ENCODE measurements around the gene MRPS33.
"Not testable (repeated sequence)": the region's sequence is repeated elsewhere in the genome, so short reads cannot be mapped to it uniquely, and the experiment has no call there.

The MRPS33 gene

DNA sequence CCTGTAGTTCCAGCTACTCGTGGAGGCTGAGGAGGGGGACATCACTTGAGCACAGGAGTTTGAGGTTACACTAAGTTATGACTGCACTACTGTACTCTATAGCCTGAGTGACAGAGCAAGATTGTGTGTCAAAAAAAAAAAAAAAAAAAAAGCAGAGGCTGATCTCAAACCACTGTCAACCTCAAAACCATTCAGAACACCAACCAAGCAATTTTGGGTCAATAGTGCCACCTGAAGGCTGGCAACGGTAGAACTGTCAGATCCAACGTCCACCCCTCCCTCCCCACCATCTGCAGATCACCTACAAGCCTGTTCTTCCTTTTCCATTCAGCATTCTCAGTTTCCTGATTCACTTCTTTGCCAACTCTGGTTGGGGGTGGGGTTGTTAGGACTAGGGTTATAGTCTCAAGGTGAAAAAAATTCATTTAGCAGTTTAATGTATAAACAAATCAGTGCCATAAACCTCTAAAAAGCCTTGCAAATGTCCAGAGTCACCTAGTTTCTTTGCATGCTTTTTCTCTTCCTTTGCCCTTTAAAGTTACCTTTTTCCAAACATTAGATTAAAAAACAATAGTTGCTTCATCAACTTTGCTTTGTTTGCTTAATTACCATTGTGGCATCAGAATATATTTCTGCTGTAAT, 2.6 kb downstream of the MRPS33 start:
- no peak for DNase-seq (ENCODE audit: low spot score)

DNA sequence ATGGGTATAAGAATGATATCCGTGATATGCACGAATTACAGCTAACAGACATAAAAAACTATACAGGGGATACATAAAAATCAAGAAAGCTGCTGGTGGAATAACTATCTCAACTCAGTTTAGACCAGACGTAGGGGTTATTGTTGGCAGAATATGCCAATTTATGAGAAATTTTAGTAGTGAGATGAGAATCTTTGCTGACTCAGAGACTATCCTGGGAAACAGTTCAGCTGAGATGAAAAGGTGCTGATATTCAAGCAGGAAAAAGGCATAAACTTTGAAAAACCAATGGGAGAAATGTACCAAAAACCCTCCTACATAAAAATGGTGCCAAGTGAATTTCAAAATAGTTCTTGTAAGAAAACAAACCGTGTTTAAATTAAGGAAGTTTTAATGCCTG, 3.3 kb downstream of the MRPS33 start:
- no peak for DNase-seq (ENCODE audit: low spot score)

DNA sequence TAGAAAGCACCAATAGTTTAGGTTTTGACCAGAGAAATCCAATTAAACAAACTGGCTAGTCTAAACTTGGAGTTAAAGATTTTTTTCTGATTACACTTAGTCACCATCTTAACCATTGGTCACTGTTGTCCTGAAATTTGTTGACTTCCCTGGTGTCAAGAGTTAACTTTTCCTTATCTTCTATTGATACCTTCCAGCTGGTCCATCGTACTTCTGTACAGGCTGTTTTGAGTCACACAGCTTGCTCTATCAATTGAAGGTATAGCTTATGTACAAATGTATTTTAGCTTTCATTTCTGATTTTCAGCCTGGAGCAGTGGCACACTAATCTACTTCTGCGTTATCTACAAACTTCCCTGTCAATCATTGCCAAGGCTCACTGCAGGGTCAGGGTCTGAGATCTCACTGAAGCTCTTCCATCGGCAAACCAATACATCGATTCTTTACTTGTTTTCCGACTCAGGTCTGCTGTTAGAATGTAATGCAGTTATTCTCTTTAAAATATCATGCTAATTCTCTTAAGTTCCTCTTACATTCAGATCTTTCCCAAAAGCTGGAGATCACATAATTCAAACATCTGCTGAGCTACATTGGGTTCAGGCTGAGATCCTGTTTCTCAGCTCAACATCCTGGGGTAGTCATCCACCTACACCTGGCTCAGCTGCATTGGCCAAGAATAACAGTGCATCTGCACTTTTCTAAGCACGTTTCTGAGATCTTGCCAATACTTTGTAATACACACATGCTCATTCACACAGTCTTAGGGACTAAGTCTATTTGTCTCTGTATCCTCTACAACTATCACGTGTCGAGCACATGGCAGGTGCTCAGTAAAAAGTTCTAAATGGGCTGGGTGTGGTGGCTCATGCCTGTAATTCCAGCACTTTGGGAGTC, 11.3 kb downstream of the MRPS33 start:
- no peak for DNase-seq (ENCODE audit: low spot score)

DNA sequence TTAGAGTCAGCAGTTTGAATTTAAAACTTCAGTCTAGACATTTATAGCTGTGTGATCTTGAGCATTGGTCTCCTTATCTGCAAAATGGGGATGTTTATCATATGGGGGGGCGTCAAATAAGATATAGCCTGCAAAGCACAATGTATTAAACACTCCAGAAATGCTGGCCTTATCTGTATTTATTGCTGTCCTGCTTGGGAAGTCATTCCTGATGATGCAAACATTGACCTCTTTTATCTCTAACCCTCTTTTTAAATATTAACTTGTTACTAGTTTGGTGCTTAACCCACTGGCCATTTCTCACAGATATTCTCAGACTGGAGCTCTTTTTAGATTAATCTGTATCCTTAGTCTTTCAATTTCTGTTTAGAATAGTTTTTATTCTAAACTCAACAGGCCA, 13.2 kb downstream of the MRPS33 start:
- DNase-seq (ENCODE audit: low spot score): no peak

DNA sequence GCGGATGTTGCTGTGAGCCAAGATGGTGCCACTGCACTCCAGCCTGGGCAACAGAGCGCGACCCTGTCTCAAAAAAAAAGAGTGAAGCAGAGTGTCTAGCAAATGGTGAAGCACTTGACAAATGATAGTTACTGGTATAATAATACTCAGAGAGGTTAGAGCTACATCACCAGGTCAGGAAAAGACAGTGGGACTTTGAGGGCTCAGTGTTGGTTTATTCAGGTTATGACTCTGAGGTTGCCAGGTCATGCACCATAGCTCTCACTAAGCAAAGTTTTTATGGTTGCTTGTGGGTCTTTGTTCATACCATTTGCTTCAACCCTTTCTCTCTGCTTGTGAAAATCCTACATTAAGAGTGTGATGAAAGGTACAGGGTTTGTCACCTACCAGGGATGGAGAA, 13.6 kb downstream of the MRPS33 start:
- no peak for DNase-seq (ENCODE audit: low spot score)

DNA sequence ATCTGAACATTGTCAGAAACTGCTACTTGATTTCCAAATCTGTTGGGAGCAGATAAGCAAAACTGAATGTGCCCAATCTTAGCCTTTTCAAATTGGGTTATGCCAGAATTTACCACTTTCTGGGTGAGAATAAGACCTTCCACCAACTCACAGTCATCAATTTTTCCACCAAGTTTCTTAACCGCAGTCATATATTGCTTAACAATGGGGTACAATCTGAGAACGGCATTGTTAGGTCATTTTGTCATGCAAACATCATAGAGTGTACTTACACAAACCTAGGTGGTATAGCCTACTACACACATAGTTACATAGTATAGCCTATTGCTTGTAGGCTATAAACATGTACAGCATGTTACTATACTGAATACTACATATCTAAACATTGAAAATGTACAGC, 16.0 kb downstream of the MRPS33 start:
- DNase-seq (ENCODE audit: low spot score): no peak

DNA sequence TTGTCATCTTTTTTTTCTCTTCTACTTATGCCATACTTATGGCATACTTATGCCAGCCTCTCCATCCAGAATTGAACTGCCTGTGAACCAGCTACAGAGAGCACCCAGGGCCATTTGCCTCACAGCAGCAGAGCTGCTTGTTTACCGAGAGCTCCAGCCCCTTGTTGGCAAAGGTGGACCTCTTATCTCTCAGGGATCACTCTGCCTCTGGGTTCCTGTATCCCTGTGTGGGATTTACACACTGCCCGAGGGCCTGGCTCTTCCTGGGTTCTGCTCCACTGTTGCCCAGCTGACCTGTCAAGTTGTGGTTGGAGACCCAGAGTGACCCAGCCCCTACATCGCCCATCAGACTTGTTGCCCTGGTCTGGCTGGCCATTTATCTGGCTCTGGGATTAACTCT, 22.3 kb downstream of the MRPS33 start:
- no peak for DNase-seq (ENCODE audit: low spot score)

DNA sequence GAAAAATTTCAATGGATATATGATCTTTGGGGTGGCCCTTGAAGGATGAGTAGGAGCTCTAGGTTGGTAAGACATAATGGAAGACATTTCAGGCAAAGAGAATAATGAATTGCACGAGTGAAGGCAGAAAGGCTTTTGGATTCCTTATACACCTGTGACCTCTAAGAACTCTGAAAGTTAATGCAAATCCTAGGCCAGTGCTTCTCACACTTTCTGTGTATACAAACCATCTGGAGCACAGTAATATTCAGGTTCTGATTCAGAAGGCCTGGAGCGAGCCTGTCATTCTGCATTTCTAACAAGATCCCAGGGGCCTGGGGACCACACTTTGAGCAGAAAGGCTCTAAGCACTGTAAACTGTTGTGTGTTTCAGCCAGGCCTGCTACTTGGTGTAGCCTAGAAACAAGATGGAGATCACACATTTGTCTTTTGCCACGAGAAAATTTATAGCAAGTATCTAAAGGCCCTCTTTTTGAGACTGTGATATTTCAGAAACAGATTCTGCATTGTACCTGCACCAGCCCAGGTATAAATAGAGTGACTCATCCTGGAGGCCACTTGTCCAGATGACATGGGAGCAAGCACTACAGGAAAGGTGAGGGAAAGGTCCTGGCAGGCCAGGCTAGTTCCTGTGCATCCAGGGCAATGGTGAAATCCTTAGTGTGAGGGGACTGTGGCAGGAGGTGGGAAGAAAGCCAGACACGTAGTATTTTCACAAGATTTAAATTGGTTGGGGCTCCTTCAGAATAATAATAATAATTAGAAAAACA, 24.4 kb downstream of the MRPS33 start:
- DNase-seq (ENCODE audit: low spot score): no peak

DNA sequence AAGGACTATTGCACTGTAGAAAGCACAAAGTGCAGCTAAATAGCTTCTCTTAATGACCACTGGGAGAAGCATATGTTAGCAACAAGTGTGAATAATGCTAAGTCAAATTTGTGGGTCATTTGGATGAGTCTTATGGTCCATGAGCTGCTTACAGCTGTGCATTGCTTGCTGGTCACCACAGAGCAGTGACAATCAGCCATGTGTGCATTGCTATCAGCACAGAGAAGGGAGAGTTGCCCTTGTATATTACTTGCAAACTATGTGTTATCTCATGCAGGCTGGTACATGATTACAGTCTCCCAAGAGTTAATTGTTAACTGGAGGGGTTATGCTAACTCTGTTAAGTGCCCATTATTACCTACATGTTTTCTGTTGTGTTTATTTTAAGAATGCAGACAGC, 25.7 kb downstream of the MRPS33 start:
- no peak for DNase-seq (ENCODE audit: low spot score)

DNA sequence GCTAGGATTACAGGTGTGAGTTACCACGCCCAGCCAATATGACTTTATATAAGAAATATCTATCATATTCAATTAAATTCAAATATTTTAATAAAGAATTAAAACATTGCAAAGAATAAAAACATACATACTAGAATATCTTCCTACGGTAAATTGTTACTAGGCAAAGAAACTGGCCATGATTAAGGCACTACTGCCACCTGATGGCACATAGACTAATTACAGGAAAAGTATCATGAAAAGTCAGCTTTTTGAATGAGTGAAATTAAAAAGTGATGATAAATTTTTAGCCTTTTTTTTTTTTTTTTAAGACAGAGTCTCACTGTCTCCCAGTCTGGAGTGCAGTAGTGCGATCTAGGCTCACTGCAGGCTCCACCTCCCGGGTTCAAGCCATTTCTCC, 30.9 kb downstream of the MRPS33 start:
- DNase-seq (ENCODE audit: low spot score): no peak

DNA sequence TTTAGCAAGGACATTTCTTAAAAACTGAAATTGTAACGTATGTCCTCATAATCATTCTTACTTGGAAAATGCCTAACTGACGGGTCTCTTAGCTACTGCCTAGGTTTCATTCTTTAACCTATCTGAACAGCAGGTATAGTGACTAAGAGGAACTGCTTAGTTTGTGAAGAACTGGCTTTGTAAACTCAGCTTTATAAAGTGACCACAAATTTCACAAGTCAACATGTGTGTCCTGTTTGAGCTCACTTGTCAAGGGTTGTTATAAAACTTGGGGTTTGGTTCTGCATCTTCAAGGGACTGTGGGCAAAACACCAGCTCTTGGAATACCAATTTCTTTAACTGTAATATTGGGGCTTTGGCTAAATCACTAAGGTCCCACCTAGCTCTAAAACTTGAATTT, 32.2 kb downstream of the MRPS33 start:
- no peak for DNase-seq (ENCODE audit: low spot score)

DNA sequence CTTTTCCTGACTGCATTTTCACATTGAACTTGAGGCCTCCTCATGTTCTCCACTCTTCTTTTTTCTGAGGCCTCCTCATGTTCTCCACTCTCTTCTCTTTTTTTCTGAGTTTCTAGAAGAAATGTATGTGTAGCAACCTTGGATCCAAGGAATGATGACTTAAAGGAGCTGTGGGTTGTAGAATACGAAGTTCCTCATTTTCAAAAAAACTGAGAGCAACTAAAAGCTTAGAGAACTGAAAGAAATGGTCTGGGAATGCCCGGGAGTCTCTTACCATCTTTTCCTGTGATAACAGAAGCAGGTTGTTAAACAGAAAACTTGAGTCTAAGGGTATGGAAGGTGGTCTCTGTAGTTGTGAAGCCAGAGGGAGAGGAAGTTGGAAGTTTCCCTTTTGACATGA, 32.8 kb downstream of the MRPS33 start:
- no peak for DNase-seq (ENCODE audit: low spot score)

DNA sequence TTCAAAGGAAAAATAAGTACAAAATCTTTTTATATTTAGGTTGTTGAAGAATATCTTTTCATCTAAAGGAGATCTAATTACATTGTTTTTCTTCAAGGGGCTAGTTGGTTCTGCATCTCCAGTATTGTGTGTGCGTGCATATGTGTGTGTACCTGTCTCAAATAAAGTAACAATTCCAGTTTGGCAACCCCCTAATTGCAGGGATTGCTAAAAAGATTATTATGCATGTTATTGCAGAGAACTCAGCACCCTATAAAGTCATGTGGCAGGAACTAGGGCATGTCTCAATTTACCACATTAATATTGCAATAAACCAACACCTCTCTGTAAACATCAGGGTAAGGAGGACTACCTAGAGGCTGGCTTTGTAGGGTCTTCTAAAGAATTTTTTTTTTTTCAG, 37.0 kb downstream of the MRPS33 start:
- no peak for DNase-seq (ENCODE audit: low spot score)

DNA sequence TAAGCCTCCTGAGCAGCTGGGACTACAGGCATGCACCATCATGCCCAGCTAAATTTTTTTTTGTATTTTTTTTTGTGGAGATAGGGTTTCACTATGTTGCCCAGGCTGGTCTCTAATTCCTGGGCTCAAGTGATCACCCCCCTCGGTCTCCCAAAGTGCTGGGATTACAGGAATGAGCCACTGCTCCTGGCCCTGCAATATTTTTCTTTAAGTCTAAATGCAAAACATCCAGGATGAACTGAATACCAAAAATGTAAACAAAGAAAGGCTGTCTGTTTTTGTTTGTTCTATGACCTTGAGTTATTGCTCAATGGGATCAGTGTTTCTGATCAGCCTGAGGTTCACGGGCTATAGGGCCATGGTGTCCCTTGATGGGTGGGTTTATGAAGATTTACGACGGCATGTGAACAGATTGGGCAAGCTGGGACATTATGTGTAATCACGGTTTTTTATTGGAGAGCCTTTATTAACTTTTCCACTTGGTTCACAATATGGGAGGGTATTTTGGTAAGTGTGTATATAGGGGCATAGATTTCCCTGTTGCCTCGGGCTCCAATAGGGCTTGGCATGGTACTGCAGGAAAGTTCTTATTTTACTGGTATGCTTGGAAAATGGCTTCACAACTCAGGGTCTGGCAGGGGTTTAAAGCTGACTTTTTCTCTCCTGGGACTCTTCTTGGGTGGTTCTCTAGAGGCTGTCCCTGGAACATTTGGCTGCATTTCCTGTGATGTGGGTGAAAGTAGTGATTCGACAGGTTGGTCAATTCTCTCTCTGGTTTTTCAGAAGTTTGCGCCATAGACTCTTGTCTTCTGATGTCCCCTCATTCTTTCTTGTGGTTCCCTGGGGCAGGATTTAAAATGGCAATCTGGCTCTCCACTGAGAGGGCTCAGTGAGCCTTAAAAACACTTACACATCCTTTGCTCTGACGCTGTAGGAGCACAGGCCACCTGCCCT, 41.6 kb downstream of the MRPS33 start:
- no peak for DNase-seq (ENCODE audit: low spot score)

DNA sequence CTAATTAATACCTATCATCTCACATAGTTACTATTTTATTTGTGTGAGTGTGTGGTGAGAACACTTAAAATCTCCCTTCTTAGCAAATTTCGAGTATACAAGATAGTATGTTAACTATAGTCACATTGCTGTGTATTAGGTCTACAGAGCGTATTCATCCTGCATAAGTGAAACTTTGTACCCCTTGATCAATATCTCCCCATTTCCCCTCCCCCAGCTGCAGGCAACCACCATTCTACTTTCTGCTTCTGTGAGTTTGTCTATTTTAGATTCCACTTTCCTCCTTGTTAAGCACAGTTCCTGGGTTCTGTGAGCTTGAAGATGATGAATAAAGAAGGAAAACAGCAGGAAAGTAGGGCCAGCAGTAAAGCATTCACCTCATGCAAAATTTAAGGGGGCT, 42.4 kb downstream of the MRPS33 start:
- no peak for DNase-seq (ENCODE audit: low spot score)

DNA sequence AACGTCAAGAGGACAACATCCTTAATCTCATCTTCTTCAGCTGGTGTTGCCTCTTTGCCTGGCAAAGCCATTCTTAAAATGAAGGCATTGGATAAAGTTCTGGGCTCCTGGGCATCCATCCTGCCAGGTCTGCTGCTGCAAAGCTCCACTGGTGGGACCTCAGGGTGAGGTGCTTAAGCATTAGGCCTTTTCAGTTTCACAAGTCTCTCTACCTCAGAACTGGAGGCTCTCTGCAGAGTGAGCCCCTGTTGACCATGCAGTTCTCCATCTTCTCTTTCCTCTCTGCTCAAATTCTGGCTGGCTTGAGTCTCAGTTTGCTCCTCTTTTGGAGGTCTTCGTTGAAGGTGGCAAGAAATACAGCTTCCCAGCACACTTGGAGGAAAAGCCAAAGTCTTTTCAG, 47.3 kb downstream of the MRPS33 start:
- DNase-seq (ENCODE audit: low spot score): no peak

DNA sequence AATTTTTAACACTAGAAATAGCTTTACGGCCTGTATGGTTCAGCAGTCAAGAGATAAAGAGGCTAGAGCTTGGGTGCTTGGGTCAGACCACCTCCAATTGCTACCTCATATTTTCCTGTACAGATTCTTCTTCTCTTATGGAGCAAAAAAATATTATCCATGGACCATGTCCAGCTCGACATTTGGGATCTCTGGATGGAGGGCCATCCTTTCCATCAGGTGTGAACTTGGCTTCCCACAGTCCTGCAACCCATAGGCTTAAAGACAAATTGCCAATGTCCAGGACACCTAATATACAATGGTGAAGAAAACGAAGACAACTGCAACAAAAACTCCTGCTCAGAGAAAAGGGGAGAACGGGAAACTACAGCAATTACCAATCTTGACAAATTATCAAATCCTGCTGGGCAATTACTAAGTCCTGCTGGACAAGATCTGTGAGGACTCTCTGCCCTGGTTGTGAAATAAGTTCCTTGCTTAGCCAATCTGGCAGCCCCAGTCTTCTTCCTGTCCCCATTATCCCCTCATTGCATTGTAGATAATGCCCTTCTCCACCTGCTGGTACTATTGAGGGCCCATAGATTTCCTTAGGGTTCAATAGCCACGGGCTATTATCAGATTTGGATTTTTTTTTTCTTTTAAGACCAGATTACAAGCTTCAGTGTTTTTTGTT, 48.1 kb downstream of the MRPS33 start:
- no peak for DNase-seq (ENCODE audit: low spot score)

DNA sequence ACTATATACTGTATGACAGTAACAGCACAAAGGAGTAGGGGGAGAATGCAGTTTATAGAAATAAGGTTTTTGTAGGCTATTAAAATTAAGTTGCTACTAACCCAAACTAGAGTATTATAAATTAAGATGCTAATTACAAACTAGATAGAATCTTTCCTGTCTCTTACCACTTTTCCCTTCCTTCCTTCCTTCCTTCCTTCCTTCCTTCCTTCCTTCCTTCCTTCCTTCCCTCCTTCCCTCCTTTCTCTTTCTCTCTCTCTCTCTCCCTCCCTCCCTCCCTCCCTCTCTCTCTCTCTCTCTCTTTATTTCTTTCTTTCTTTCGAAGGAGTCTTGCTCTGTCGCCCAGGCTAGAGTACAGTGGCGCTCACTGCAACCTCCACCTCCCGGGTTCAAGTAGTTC, 53.6 kb downstream of the MRPS33 start:
- no peak for DNase-seq (ENCODE audit: low spot score)

DNA sequence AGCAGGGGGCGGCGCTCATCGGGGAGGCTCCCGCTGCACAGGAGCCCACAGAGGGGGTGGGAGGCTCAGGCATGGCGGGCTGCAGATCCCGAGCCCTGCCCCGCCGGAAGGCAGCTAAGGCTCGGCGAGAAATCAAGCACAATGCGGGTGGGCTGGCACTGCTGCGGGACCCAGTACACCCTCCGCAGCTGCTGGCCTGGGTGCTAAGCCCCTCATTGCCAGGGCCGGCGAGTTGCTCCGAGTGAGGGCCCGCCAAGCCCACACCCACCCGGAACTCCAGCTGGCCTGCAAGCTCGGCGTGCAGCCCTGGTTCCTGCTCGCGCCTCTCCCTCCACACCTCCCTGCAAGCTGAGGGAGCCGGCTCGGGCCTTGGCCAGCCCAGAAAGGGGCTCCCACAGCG, 57.8 kb downstream of the MRPS33 start:
- DNase-seq (ENCODE audit: low spot score): not testable (repeated sequence)

All from left forelimb (tissue), 1 donor.